Heart left ventricle (tissue), 13 donors: ENCODE measurements around the gene SKAP2.

ENCODE experiments used
- CTCF ChIP-seq, 12 donors: fragments of 200-600 bp; sonication (generic) in 4 of 12; IDR thresholded peaks; one replicate each; pipeline versions ENCODE4 v1.5.0 to v1.8.0; 2018 to 2022; ENCODE audit warnings: antibody characterized with exemption in 12 of 12, mild to moderate bottlenecking in 5 of 12
- POLR2A ChIP-seq, 2 donors: fragments of 450-650 bp; IDR thresholded peaks; one replicate each; pipeline ENCODE4 v1.6.1; 2017; ENCODE audit warnings: antibody characterized with exemption in 2 of 2, mild to moderate bottlenecking in 2 of 2, moderate library complexity in 2 of 2
- donor health status: ischemic (EF 13 %, LVEDD 7.1; RV severe dilation, severe dysfunction).
- donor health status: DM: no; HTN: yes; CAD: no.
- donor health status: DM: no; HTN: no; CAD: no.
- donor health status: ischemic (EF 25% LVEDD 6.9; RV normal size, moderate dysfunction).
- donor health status: ischemic (EF 25% LVEDD 5.7; RV mildly dilated, moderate dysfunction).
- donor health status: ischemic (EF 35%, LVEDD 5.7; RV mildly dilated, moderate dysfunction).
- donor health status: nonischemic (EF 11% LVEDD 7.7; RV severe dilation, severe dysfunction).
- donor health status: DM: yes; HTN: yes; CAD: no.
- donor health status: PGD.
- donor health status: ischemic (EF 29% LVEDD 5.4; RV normal size, mild dysfunction).
- donor health status: nonischemic (EF 23%, LVEDD 6.1; RV moderate dilation, normal function).

- TF ChIP-seq CTCF (IDR thresholded peaks at IDR 0.05) (no peak), POLR2A (IDR thresholded peaks at IDR 0.05) (no peak)
Measured at GRCh38 chr7:26653430-26654399, 210.7 kb downstream of the SKAP2 start.
